ENCODE measurements around the gene APIP.

GRCh38 chr11:34855021-34855753 lies 61.0 kb downstream of the APIP start:
- TF ChIP-seq CTCF (IDR thresholded peaks at IDR 0.05) (no peak), CREM (CRISPR knock-in tag; IDR thresholded peaks at IDR 0.05) (no peak), CDX4 (CRISPR knock-in tag; IDR thresholded peaks at IDR 0.05; ENCODE audit: borderline replicate concordance) (no peak), HMGXB4 (CRISPR knock-in tag; IDR thresholded peaks at IDR 0.05) (no peak), E2F5 (CRISPR knock-in tag; IDR thresholded peaks at IDR 0.05) (no peak), NR1H2 (CRISPR knock-in tag; IDR thresholded peaks at IDR 0.05) (no peak), ESRRA (CRISPR knock-in tag; IDR thresholded peaks at IDR 0.05; ENCODE audit: borderline replicate concordance) (no peak), SP1 (CRISPR knock-in tag; conservative IDR thresholded peaks at IDR 0.05) (no peak)
